SK-N-DZ (cell line): ENCODE data around the gene GALNT5. TPM values are rescaled to one million over a fixed set of nuclear protein-coding genes. Genes with fewer than 3 reads are reported as not detected.
"Not testable (repeated sequence)": the region's sequence is repeated elsewhere in the genome, so short reads cannot be mapped to it uniquely, and the experiment has no call there.

Experiments
- DNase-seq: peaks from one replicate; pipeline ENCODE4 v3.0.0-alpha.2; 2015; ENCODE audit warnings: low spot score
- polyA plus RNA-seq, 2 experiments: library from polyadenylated mRNA; depleted of rRNA; stranded (reverse); fragments of >200 nt; gene quantifications; 2 replicates each; pipeline ENCODE4 v1.2.3, GENCODE V29; 2014

The GALNT5 gene
- not detected in 2 replicates for polyA plus RNA-seq (2014; cell fraction: cytosol; rRNA removed)
- not detected in 2 replicates for polyA plus RNA-seq (2014; cell fraction: nucleus; rRNA removed)

GRCh38 chr2:157257312-157258252 lies at the start of gene GALNT5:
GALNT5 (plus strand) TSS chr2:157257705; CDS start chr2:157258083, 378 bp downstream.
- no peak for DNase-seq

GRCh38 chr2:157216286-157216965 lies 41.1 kb upstream of the GALNT5 start:
- no peak for DNase-seq

- no peak for DNase-seq
Measured at GRCh38 chr2:157217409-157217808, 40.1 kb upstream of the GALNT5 start.

GRCh38 chr2:157218911-157219310 lies 38.6 kb upstream of the GALNT5 start:
- DNase-seq: no peak

- DNase-seq: no peak
Measured at GRCh38 chr2:157220502-157220901, 37.0 kb upstream of the GALNT5 start.

GRCh38 chr2:157221394-157221988 lies 36.0 kb upstream of the GALNT5 start:
- DNase-seq: no peak

- DNase-seq: no peak
Measured at GRCh38 chr2:157223624-157224205, 33.8 kb upstream of the GALNT5 start.

DNA sequence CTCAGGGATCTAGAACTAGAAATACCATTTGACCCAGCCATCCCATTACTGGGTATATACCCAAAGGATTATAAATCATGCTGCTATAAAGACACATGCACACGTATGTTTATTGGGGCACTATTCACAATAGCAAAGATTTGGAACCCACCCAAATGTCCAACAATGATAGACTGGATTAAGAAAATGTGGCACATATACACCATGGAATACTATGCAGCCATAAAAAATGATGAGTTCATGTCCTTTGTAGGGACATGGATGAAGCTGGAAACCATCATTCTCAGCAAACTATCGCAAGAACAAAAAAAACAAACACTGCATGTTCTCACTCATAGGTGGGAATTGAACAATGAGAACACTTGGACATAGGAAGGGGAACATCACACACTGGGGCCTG lies 33.1 kb upstream of the GALNT5 start:
- DNase-seq: not testable (repeated sequence)

DNA sequence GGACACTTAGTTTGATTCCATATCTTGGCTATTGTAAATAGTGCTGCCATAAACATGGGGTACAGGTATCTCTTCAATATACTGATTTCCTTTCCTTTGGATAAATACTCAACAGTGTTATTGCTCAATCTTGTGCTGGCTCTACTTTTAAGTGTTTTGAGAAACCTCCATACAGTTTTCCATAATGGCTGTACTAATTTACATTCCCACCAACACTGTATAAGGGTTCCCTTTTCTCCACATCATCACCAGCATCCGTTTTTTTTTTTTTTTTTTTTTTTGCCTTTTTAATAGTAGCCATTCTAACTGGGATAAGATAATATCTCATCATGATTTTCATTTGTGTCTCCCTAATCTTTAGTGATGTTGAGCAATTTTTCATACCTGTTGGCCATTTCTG lies 29.9 kb upstream of the GALNT5 start:
- DNase-seq: no peak

- no peak for DNase-seq
Measured at GRCh38 chr2:157228946-157229345, 28.6 kb upstream of the GALNT5 start.

GRCh38 chr2:157229572-157229971 lies 27.9 kb upstream of the GALNT5 start:
- no peak for DNase-seq

DNA sequence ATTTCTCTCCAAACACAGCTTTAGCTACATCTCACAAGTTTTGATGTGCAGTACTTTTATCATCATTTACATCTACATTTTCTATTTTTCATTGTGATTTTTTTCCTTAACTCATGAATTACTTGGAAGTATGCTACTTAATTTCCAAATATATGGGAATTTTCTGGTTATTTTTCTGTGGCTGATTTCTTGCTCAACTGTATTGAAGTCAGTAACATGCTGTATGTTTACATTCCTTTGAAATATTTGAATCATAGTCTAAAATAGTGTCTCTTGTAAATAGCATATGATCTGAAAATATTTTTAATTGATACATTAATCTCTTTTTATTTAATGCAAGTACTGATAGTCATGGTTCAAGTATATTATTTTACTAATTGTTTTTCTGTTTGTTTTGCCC lies 26.0 kb upstream of the GALNT5 start:
- no peak for DNase-seq

DNA sequence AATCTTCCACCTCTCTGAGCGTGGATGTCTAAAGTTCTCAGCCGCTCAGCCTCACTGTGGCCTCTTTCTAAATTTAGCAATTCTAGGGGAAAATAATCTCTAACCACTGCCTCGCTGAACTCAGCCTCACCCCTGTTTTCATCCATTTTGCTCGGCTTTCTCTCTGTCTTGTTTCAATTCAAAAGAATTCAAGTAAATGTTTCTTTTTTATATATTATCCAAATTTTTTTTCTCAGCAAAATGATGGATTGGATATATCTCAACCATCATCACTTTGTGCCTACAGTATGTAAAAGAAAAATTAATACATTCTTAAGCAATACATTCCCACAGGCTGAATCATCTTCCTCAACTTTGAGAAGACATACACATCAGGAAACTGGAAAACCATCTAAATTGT lies 24.0 kb upstream of the GALNT5 start:
- DNase-seq: no peak

- no peak for DNase-seq
Measured at GRCh38 chr2:157236404-157236803, 21.1 kb upstream of the GALNT5 start.

- no peak for DNase-seq
Measured at GRCh38 chr2:157238296-157238695, 19.2 kb upstream of the GALNT5 start.

DNA sequence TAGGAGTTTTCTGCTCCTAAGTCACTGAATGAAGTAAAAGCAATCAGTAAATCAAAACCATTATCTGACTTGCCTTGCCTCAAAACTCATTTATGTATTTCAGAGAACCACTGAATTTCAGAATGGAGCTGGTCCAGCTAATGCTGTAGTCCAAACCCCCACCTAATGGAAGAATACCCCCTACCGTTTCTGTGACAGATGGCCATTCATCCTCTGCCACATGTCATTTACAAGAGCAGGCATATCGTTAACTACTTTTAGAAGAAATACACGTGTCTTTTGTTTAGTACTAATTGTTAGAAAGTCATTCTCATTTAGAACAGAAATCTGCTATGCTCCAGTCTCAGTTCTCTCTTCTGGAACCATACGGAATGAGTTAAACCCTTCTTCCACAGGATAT lies 12.8 kb upstream of the GALNT5 start:
- no peak for DNase-seq

- no peak for DNase-seq
Measured at GRCh38 chr2:157245144-157245840, 12.2 kb upstream of the GALNT5 start.

GRCh38 chr2:157245846-157246764 lies 11.4 kb upstream of the GALNT5 start:
- DNase-seq: no peak

DNA sequence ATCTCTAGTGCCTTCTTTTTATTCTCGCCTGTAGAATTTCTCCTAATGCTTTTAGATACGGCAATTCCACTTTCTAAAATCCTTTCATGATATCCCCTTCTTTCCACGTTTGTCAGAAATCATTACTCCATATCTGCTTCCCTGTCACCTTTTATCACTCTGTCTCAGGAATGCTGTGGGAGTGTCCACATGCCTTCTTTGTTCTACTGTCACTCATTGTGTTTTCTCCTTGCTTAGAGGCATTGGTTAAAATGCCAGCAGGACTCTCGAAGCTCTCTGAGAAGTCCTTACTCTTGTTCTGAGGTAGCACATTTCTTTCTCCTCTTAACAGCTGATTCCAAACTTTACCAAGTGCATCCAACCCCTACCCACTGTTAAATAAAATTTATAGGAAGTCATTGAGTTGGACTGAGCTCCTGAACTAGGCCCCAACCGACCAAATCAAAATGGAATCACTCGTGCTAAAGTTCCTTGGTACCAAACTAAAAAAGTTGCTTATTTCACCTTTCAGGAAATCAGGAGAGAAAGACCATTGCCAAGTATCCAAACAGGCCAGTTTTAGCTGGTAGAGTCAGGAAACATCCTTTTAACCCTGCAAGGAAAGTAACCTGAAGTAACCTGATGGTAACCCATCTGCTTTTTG lies 10.6 kb upstream of the GALNT5 start:
- DNase-seq: no peak

- DNase-seq: no peak
Measured at GRCh38 chr2:157250836-157251235, 6.7 kb upstream of the GALNT5 start.
